ACC112 (cell line): ENCODE results near the gene NVL.

Experiments
- H2AFZ ChIP-seq: fragments of 200-600 bp; sonication (generic); one replicate; pipeline ENCODE4 v1.6.0; 2017; ENCODE audit warnings: antibody characterized with exemption, low read length; ENCODE audit not compliant: unreplicated experiment
- H3K27ac ChIP-seq: fragments of 200-600 bp; sonication (generic); 2 replicates; pipeline ENCODE4 v1.5.1; 2014; ENCODE audit warnings: low read depth, mild to moderate bottlenecking, antibody characterized with exemption, low read length, moderate library complexity
- H3K27me3 ChIP-seq: fragments of 200-600 bp; sonication (generic); 2 replicates; pipeline ENCODE4 v1.6.1; 2014; ENCODE audit warnings: mild to moderate bottlenecking, antibody characterized with exemption, low read length, moderate library complexity, mixed read lengths; ENCODE audit not compliant: insufficient read depth
- H3K36me3 ChIP-seq: fragments of 200-600 bp; sonication (generic); 2 replicates; pipeline ENCODE4 v1.6.1; 2016; ENCODE audit warnings: mild to moderate bottlenecking, antibody characterized with exemption, low read length, moderate library complexity, mixed read lengths; ENCODE audit not compliant: insufficient read depth
- H3K4me1 ChIP-seq: fragments of 200-600 bp; sonication (generic); one replicate; pipeline ENCODE4 v1.6.1; 2016; ENCODE audit warnings: low read length, mixed read lengths; ENCODE audit not compliant: insufficient read depth, unreplicated experiment, control insufficient read depth
- H3K4me3 ChIP-seq: fragments of 200-600 bp; sonication (generic); 2 replicates; pipeline ENCODE4 v1.5.1; 2014; ENCODE audit warnings: mild to moderate bottlenecking, low read depth, low read length
- H3K79me2 ChIP-seq: fragments of 200-600 bp; sonication (generic); one replicate; pipeline ENCODE4 v1.6.0; 2016; ENCODE audit warnings: low read length; ENCODE audit not compliant: control insufficient read depth, unreplicated experiment, insufficient read depth

The NVL gene

DNA sequence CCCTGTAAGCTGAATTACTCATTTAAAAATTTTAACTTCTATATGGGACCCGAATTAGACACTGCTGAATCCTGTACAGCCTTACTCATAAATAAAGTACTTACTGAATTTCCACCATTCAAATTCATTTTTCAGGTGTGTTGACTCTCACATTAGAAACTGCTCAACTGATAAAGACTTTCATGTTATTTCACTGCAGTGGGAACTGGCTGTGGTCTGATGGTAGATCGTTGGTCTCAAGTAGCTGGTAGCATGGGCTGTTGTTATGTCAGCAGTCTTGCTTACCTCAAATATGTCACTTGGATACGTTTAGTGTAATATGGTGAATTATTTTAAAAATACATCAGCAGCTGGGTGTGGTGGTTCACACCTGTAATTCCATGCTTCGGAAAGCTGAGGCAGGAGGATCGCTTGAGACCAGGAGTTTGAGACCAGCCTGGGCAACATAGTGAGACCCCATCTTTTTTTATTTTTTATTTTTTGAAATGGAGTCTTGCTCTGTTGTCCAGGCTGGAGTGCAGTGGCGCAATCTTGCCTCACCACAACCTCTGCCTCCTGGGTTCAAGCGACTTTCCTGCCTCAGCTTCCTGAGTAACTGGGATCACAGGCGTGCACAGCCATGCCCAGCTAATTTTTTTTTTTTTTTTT is 136.5 kb downstream of the NVL start:
- H3K4me1 ChIP-seq: no peaks in the 10 kb centered on the region
- H2AFZ ChIP-seq: no peak overlapping the region
- H3K36me3 ChIP-seq: peaks cover 25% of the 10 kb centered on the region
- no peak overlapping the region for H3K27ac ChIP-seq
- H3K27me3 ChIP-seq: no peaks in the 10 kb centered on the region
- H3K79me2 ChIP-seq: peaks cover 34% of the 10 kb centered on the region
- no peak overlapping the region for H3K4me3 ChIP-seq

- no peak overlapping the region for H3K27ac ChIP-seq
- H3K27me3 ChIP-seq: no peaks in the 10 kb centered on the region
- H3K4me3 ChIP-seq: no peak overlapping the region
- H3K36me3 ChIP-seq: peaks cover 28% of the 10 kb centered on the region
- peaks cover 45% of the 10 kb centered on the region for H3K79me2 ChIP-seq
- no peak overlapping the region for H2AFZ ChIP-seq
- H3K4me1 ChIP-seq: no peaks in the 10 kb centered on the region
Observed at GRCh38 chr1:224192082-224192788, 137.7 kb downstream of the NVL start.

DNA sequence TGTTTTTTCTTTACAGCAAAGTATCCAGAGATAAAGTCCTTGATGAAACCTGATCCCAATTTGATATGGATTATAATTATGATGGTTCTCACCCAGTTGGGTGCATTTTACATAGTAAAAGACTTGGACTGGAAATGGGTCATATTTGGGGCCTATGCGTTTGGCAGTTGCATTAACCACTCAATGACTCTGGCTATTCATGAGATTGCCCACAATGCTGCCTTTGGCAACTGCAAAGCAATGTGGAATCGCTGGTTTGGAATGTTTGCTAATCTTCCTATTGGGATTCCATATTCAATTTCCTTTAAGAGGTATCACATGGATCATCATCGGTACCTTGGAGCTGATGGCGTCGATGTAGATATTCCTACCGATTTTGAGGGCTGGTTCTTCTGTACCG is 140.4 kb downstream of the NVL start:
- Histone ChIP-seq H3K27ac (no peak overlapping the region), H3K4me1 (peaks cover 12% of the 10 kb centered on the region), H3K27me3 (no peaks in the 10 kb centered on the region), H3K4me3 (no peak overlapping the region), H2AFZ (no peak overlapping the region), H3K79me2 (peaks cover 72% of the 10 kb centered on the region), H3K36me3 (peaks cover 28% of the 10 kb centered on the region)

GRCh38 chr1:224188286-224188685 is 141.7 kb downstream of the NVL start:
- H2AFZ ChIP-seq: no peak overlapping the region
- no peak overlapping the region for H3K4me3 ChIP-seq
- peaks cover 12% of the 10 kb centered on the region for H3K4me1 ChIP-seq
- no peaks in the 10 kb centered on the region for H3K27me3 ChIP-seq
- peaks cover 85% of the 10 kb centered on the region for H3K79me2 ChIP-seq
- H3K36me3 ChIP-seq: peaks cover 26% of the 10 kb centered on the region
- H3K27ac ChIP-seq: no peak overlapping the region

DNA sequence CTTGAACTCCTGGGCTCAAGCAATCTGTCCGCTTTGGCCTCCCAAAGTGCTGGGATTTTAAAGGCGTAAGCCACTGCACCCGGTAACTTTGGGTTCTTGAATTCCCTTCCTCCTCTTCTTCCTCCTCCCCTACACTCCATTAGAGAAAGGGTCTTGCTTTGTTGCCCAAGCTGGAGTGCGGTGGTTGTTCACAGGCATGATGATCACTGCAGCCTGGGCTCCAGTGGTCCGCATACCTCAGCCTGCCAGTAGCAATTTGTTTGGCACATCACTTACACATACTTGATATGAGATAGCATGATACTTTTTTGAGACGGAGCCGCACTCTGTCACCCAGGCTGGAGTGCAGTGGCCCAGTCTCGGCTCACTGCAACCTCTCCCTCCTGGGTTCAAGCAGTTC is 144.8 kb downstream of the NVL start:
- no peak overlapping the region for H3K27ac ChIP-seq
- peaks cover 16% of the 10 kb centered on the region for H3K36me3 ChIP-seq
- no peak overlapping the region for H2AFZ ChIP-seq
- H3K4me3 ChIP-seq: peak overlapping the region; percentile 87
- peaks cover 72% of the 10 kb centered on the region for H3K79me2 ChIP-seq
- no peaks in the 10 kb centered on the region for H3K27me3 ChIP-seq
- peaks cover 17% of the 10 kb centered on the region for H3K4me1 ChIP-seq

GRCh38 chr1:224183591-224184312 is 146.2 kb downstream of the NVL start:
- Histone ChIP-seq H3K4me1 (peaks cover 17% of the 10 kb centered on the region), H3K4me3 (peak overlapping the region; percentile 87), H3K27ac (peak overlapping the region; percentile 76), H2AFZ (peak overlapping the region; percentile 62), H3K36me3 (peaks cover 5% of the 10 kb centered on the region), H3K79me2 (peaks cover 57% of the 10 kb centered on the region), H3K27me3 (no peaks in the 10 kb centered on the region)

- Histone ChIP-seq H3K36me3 (no peaks in the 10 kb centered on the region; the same call in 1 of the 2 replicates), H3K79me2 (peaks cover 51% of the 10 kb centered on the region), H3K4me3 (peak within 1 kb of the TSS; percentile 87), H3K4me1 (peaks cover 17% of the 10 kb centered on the region), H3K27ac (peak within 1 kb of the TSS; percentile 76), H2AFZ (peak within 1 kb of the TSS; percentile 87), H3K27me3 (no peaks in the 10 kb centered on the region)
Observed at GRCh38 chr1:224182866-224183590, 146.9 kb downstream of the NVL start, which contains the start of gene DEGS1. Gene DEGS1 (plus strand): TSS chr1:224183240. CDS start chr1:224183337, 97 bp downstream.

GRCh38 chr1:224182057-224182865 is 147.7 kb downstream of the NVL start:
- Histone ChIP-seq H3K36me3 (no peaks in the 10 kb centered on the region; the same call in 1 of the 2 replicates), H3K4me1 (peaks cover 17% of the 10 kb centered on the region), H3K79me2 (peaks cover 43% of the 10 kb centered on the region), H2AFZ (peak overlapping the region; percentile 87), H3K27me3 (no peaks in the 10 kb centered on the region), H3K27ac (peak overlapping the region; percentile 42), H3K4me3 (peak overlapping the region; percentile 87)

GRCh38 chr1:224181453-224181810 is 148.5 kb downstream of the NVL start:
- peaks cover 17% of the 10 kb centered on the region for H3K4me1 ChIP-seq

More at GRCh38 chr1:224181453-224181810, 148.5 kb downstream of the NVL start:
- Histone ChIP-seq H3K27me3 (no peaks in the 10 kb centered on the region), H3K79me2 (peaks cover 35% of the 10 kb centered on the region), H3K36me3 (no peaks in the 10 kb centered on the region; the same call in 1 of the 2 replicates), H3K27ac (no peak overlapping the region), H2AFZ (no peak overlapping the region), H3K4me3 (no peak overlapping the region)
